K562 (cell line): ENCODE measurements around the gene RNF126. TPM values are rescaled to one million over a fixed set of nuclear protein-coding genes. Genes with fewer than 3 reads are reported as not detected.
A peak's percentile ranks its signal among the peaks of the same experiment; 100 is the strongest.

Experiments
- BCL6 ChIP-seq: fragments of 250-450 bp; sonication (Bioruptor Pico); IDR thresholded peaks from 2 replicates; pipeline ENCODE4 v1.4.0; 2020
- CBFB ChIP-seq: sonication (generic); formaldehyde crosslinking; IDR thresholded peaks from 2 replicates; pipeline ENCODE4 v1.4.0; 2020; ENCODE audit warnings: mild to moderate bottlenecking, missing genetic modification reagents
- CHD1 ChIP-seq: fragments of 200-600 bp; sonication (generic); IDR thresholded peaks from one replicate; pipeline ENCODE4 v1.6.1; 2012; ENCODE audit warnings: mild to moderate bottlenecking, moderate library complexity, low read length, inconsistent platforms
- CLOCK ChIP-seq: fragments of 250-450 bp; sonication (Bioruptor Pico); IDR thresholded peaks from 2 replicates; pipeline ENCODE4 v1.4.0; 2020; ENCODE audit warnings: mild to moderate bottlenecking, moderate library complexity, borderline replicate concordance
- FOS ChIP-seq: IDR thresholded peaks from 3 replicates; pipeline ENCODE4 v1.6.1; 2011; ENCODE audit not compliant: insufficient read length; ENCODE audit errors: extremely low read depth
- FOXK2 ChIP-seq, 2 experiments: fragments of 450-650 bp; IDR thresholded peaks in 1 of 2; conservative IDR thresholded peaks in 1 of 2; 2 replicates each; pipeline ENCODE4 v1.6.1; 2016; ENCODE audit warnings: low read depth in 2 of 2, mild to moderate bottlenecking in 1 of 2
- HCFC1 ChIP-seq: IDR thresholded peaks from 2 replicates; pipeline ENCODE4 v1.6.1; 2012; ENCODE audit warnings: low read depth, low read length, improper control_type of control experiment
- KLF16 ChIP-seq: IDR thresholded peaks from 2 replicates; pipeline ENCODE4 v1.6.1; 2016; ENCODE audit warnings: antibody characterized with exemption
- NR1H2 ChIP-seq: sonication (generic); formaldehyde crosslinking; IDR thresholded peaks from 2 replicates; pipeline ENCODE4 v1.4.0; 2020; ENCODE audit warnings: mild to moderate bottlenecking, missing genetic modification reagents
- NRF1 ChIP-seq, 2 experiments: fragments of 450-650 bp; IDR thresholded peaks in 1 of 2; conservative IDR thresholded peaks in 1 of 2; 2 replicates each; pipeline ENCODE4 v1.6.1; 2014; ENCODE audit warnings: mild to moderate bottlenecking in 2 of 2
- POLR2B ChIP-seq: fragments of 450-650 bp; IDR thresholded peaks from 2 replicates; pipeline ENCODE4 v1.6.1; 2018; ENCODE audit warnings: low read depth; ENCODE audit not compliant: partially characterized antibody
- SMARCC2 ChIP-seq: fragments of 450-650 bp; IDR thresholded peaks from 2 replicates; pipeline ENCODE4 v1.6.1; 2017; ENCODE audit warnings: antibody characterized with exemption, moderate library complexity, mild to moderate bottlenecking, low read depth
- STAT5B ChIP-seq: fragments of 250-450 bp; sonication (Bioruptor Pico); IDR thresholded peaks from 2 replicates; pipeline ENCODE4 v1.8.0; 2021; ENCODE audit warnings: mild to moderate bottlenecking, inconsistent platforms
- ZBTB2 ChIP-seq: fragments of 450-650 bp; IDR thresholded peaks from 2 replicates; pipeline ENCODE4 v1.6.1; 2016; ENCODE audit warnings: antibody characterized with exemption
- ZNF174 ChIP-seq: fragments of 250-450 bp; sonication (Bioruptor Pico); IDR thresholded peaks from 2 replicates; pipeline ENCODE4 v1.4.0; 2020; ENCODE audit warnings: mild to moderate bottlenecking
- ZNF277 ChIP-seq: fragments of 250-450 bp; sonication (Bioruptor Pico); IDR thresholded peaks from 2 replicates; pipeline ENCODE4 v1.8.0; 2022; ENCODE audit warnings: inconsistent platforms, mild to moderate bottlenecking, moderate library complexity, borderline replicate concordance
- polyA plus RNA-seq, 8 experiments: library from polyadenylated mRNA; depleted of rRNA in 4 of 8; stranded (reverse) in 5 of 8; unstranded in 3 of 8; fragments of >200 nt; fragmentation: Nextera tagmentation in 2 of 8; fragmentation: Illumina TruSeq in 1 of 8; extraction: Ambion mirVana in 2 of 8; extraction: Trizol in 1 of 8; gene quantifications; 2 replicates each; pipeline versions ENCODE4 v1.2.1 to v1.2.3, GENCODE V29; 2011 to 2014; ENCODE audit warnings: inconsistent platforms in 1 of 8, missing spikeins in 1 of 8
- total RNA-seq, 7 experiments: library from RNA; depleted of rRNA in 6 of 7; stranded (reverse); fragments of >200 nt in 6 of 7; fragmentation: Illumina TruSeq in 2 of 7; extraction: Trizol in 2 of 7; gene quantifications; 2 replicates each; pipeline versions ENCODE4 v1.2.1 to v1.2.3, GENCODE V29; 2011 to 2021; ENCODE audit warnings: low replicate concordance in 1 of 7
- TF ChIP-seq, protein P1 (sequence below), 2 experiments: IDR thresholded peaks; 2 replicates each; pipeline ENCODE4 v1.6.1; 2011; ENCODE audit warnings: borderline replicate concordance in 1 of 2, control low read depth in 1 of 2, low read depth in 1 of 2, low read length in 1 of 2, mild to moderate bottlenecking in 1 of 2, mixed read lengths in 1 of 2, moderate library complexity in 1 of 2; ENCODE audit not compliant: insufficient read depth in 1 of 2, insufficient read length in 1 of 2, poor library complexity in 1 of 2, severe bottlenecking in 1 of 2; ENCODE audit errors: extremely low read depth in 1 of 2
- TF ChIP-seq, protein P2 (sequence below): sonication (generic); formaldehyde crosslinking; IDR thresholded peaks from 2 replicates; pipeline ENCODE4 v1.8.1; 2023; ENCODE audit warnings: mild to moderate bottlenecking, missing genetic modification reagents

The RNF126 gene
- total and polyA plus RNA-seq, 9 of the 15 experiments (the other 6 are each of a cell fraction or from before 2014, with no cell fraction given): 0.27 to 101 (median 12.3) TPM

GRCh38 chr19:703651-704446 lies 40.8 kb upstream of the RNF126 start (continued):
- TF ChIP-seq CLOCK (CRISPR knock-in tag) (no peak), NR1H2 (CRISPR knock-in tag) (no peak), HCFC1 (peak; percentile 21; the same call in 1 of the 2 replicates), POLR2B (peak; percentile 65), STAT5B (no peak), ZNF174 (CRISPR knock-in tag) (no peak), BCL6 (CRISPR knock-in tag) (no peak), SMARCC2 (no peak), KLF16 (no peak), FOXK2 (conservative IDR thresholded peaks at IDR 0.05 in 1 of 2, IDR thresholded peaks at IDR 0.05 in 1 of 2; ENCODE audit: low read depth in 2 of 2) (no peak), CHD1 (peak; percentile 41), CBFB (CRISPR knock-in tag) (no peak), ZBTB2 (no peak), NRF1 (conservative IDR thresholded peaks at IDR 0.05 in 1 of 2, IDR thresholded peaks at IDR 0.05 in 1 of 2) (peak; percentile 47 to 59; a peak in 3 of 4 replicates), ZNF277 (CRISPR knock-in tag) (no peak), FOS (no peak)
- TF ChIP-seq, protein P1, sequence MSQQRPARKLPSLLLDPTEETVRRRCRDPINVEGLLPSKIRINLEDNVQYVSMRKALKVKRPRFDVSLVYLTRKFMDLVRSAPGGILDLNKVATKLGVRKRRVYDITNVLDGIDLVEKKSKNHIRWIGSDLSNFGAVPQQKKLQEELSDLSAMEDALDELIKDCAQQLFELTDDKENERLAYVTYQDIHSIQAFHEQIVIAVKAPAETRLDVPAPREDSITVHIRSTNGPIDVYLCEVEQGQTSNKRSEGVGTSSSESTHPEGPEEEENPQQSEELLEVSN (IDR thresholded peaks at IDR 0.05; ENCODE audit: borderline replicate concordance in 1 of 2, extremely low read depth in 1 of 2, insufficient read depth in 1 of 2, insufficient read length in 1 of 2, low read depth in 1 of 2, low read length in 1 of 2, poor library complexity in 1 of 2, severe bottlenecking in 1 of 2): peak; percentile 23 to 90
- TF ChIP-seq, protein P2, sequence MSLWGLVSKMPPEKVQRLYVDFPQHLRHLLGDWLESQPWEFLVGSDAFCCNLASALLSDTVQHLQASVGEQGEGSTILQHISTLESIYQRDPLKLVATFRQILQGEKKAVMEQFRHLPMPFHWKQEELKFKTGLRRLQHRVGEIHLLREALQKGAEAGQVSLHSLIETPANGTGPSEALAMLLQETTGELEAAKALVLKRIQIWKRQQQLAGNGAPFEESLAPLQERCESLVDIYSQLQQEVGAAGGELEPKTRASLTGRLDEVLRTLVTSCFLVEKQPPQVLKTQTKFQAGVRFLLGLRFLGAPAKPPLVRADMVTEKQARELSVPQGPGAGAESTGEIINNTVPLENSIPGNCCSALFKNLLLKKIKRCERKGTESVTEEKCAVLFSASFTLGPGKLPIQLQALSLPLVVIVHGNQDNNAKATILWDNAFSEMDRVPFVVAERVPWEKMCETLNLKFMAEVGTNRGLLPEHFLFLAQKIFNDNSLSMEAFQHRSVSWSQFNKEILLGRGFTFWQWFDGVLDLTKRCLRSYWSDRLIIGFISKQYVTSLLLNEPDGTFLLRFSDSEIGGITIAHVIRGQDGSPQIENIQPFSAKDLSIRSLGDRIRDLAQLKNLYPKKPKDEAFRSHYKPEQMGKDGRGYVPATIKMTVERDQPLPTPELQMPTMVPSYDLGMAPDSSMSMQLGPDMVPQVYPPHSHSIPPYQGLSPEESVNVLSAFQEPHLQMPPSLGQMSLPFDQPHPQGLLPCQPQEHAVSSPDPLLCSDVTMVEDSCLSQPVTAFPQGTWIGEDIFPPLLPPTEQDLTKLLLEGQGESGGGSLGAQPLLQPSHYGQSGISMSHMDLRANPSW (CRISPR knock-in tag): no peak
